Measurements from ENCODE around the gene EML4.

Gene EML4

DNA sequence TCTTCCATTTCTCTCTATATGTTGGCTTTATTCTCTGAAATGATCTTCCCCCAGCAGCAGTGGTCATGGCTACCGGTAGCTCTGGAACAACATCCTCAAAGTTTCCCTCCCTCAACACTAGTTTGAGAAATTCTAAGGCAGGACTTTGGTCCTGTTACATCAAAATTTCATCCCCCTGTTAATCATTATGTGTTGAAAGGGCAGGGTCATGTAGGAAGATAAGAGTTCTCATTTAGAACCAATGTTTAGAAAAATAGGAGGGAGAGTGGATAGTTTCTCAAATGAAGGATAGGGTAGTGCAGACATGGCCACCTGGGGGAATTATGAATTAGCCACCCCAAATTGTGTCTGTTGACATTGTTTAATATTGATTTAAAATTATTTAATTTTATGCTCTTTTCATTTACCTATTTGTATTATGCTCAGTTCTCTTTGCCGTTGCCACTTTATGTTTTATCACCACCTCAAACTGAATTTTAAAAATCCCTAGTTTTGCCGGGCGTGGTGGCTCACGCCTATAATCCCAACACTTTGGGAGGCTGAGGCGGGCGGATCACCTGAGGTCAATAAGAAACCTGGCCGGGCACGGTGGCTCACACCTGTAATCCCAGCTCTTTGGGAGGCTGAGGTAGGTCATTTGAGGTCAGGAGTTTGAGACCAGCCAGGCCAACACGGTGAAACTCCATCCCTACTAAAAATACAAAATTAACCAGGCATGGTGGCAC, 22.3 kb downstream of the EML4 start:
- no peaks in the 10 kb centered on the region for H3K27me3 ChIP-seq (ENCODE audit: control insufficient read depth, insufficient read depth, low read length)
- no peaks in the 10 kb centered on the region for H3K36me3 ChIP-seq (ENCODE audit: control insufficient read depth, insufficient read depth, low read length)
- H3K79me2 ChIP-seq = peaks cover 36% of the 10 kb centered on the region
- TF ChIP-seq, protein P1, sequence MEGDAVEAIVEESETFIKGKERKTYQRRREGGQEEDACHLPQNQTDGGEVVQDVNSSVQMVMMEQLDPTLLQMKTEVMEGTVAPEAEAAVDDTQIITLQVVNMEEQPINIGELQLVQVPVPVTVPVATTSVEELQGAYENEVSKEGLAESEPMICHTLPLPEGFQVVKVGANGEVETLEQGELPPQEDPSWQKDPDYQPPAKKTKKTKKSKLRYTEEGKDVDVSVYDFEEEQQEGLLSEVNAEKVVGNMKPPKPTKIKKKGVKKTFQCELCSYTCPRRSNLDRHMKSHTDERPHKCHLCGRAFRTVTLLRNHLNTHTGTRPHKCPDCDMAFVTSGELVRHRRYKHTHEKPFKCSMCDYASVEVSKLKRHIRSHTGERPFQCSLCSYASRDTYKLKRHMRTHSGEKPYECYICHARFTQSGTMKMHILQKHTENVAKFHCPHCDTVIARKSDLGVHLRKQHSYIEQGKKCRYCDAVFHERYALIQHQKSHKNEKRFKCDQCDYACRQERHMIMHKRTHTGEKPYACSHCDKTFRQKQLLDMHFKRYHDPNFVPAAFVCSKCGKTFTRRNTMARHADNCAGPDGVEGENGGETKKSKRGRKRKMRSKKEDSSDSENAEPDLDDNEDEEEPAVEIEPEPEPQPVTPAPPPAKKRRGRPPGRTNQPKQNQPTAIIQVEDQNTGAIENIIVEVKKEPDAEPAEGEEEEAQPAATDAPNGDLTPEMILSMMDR (IDR thresholded peaks at IDR 0.05) = no peak
- H3K9me3 ChIP-seq (ENCODE audit: control insufficient read depth, low read length) = no peaks in the 10 kb centered on the region
- no peak overlapping the region for H3K4me2 ChIP-seq (ENCODE audit: low read length)
- no peak overlapping the region for H3K4me3 ChIP-seq (ENCODE audit: low read depth, low read length)
- no peak overlapping the region for H2AFZ ChIP-seq
- no peak overlapping the region for H3K9ac ChIP-seq
- H3K27ac ChIP-seq = no peak overlapping the region
- peaks cover 10% of the 10 kb centered on the region for H3K4me1 ChIP-seq

DNA sequence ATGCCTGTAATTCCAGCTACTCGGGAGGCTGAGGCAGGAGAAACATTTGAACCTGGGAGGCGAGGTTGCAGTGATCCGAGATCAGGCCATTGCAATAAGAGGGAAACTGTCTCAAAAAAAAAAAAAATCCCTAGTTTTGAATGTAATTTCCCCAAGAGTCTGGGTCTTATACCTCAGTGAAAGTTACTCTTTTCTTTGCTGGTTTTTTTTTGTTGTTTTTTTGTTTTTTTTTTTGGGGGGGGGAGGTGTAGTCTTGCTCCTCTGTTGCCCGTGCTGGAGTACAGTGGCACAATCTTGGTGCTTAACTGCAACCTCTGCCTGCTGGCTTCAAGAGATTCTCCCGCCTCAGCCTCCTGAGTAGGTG, 22.8 kb downstream of the EML4 start:
- no peak overlapping the region for H3K27ac ChIP-seq
- H3K27me3 ChIP-seq (ENCODE audit: control insufficient read depth, insufficient read depth, low read length) = no peaks in the 10 kb centered on the region
- H3K79me2 ChIP-seq = peaks cover 39% of the 10 kb centered on the region
- H3K9ac ChIP-seq = no peak overlapping the region
- H3K4me2 ChIP-seq (ENCODE audit: low read length) = no peak overlapping the region
- no peak overlapping the region for H2AFZ ChIP-seq
- H3K4me1 ChIP-seq = peaks cover 14% of the 10 kb centered on the region
- H3K9me3 ChIP-seq (ENCODE audit: control insufficient read depth, low read length) = no peaks in the 10 kb centered on the region
- TF ChIP-seq, protein P1 (IDR thresholded peaks at IDR 0.05) = no peak
- no peaks in the 10 kb centered on the region for H3K36me3 ChIP-seq (ENCODE audit: control insufficient read depth, insufficient read depth, low read length)
- H3K4me3 ChIP-seq (ENCODE audit: low read depth, low read length) = no peak overlapping the region

DNA sequence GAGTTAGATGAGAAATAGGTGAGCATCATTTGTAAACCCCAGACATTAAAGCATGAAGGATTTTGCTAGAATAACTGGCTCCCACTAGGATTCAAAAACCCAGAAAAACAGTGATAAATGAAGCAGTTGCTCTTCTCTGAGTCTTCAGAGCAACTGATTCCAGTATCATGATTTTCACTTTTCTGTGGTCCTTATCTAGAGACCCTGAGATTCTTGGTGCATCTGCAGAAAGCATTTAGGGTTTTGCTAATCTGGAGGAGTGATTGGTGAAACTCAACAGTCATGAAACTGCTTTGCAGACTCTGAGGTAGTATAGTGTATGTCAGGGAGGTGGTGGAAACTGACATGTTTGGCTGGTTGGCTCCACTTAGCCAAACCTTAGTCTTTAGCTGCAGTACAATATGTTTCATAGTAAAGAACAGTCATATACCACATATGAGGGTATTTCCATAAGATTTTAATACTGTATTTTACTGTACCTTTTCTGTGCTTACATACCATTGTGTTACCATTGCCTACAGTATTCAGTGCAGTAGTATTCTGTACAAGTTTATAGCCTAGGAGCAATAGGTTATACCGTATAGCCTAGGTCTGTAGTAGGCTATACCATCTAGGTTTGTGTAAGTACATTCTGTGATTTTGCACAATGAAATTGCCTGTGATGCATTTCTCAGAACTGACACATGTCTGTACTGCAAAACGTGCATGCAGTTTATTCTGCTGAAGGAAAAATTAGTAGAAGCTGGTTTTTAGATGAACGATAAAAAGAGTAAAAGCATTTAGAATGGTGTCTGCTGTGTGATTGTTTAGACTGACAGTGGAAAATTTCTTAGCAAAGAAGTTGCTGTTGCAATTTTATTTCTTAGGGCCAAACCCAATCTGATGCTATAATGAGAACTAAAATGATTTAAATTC, 23.8 kb downstream of the EML4 start:
- TF ChIP-seq, protein P1 (IDR thresholded peaks at IDR 0.05) = no peak
- H3K4me1 ChIP-seq = peaks cover 16% of the 10 kb centered on the region
- no peak overlapping the region for H3K9ac ChIP-seq
- peaks cover 42% of the 10 kb centered on the region for H3K79me2 ChIP-seq
- H3K9me3 ChIP-seq (ENCODE audit: control insufficient read depth, low read length) = no peaks in the 10 kb centered on the region
- H3K4me3 ChIP-seq (ENCODE audit: low read depth, low read length) = no peak overlapping the region
- H2AFZ ChIP-seq = no peak overlapping the region
- no peaks in the 10 kb centered on the region for H3K27me3 ChIP-seq (ENCODE audit: control insufficient read depth, insufficient read depth, low read length)
- no peak overlapping the region for H3K4me2 ChIP-seq (ENCODE audit: low read length)
- peak overlapping the region; percentile 8 for H3K27ac ChIP-seq
- no peaks in the 10 kb centered on the region for H3K36me3 ChIP-seq (ENCODE audit: control insufficient read depth, insufficient read depth, low read length)

DNA sequence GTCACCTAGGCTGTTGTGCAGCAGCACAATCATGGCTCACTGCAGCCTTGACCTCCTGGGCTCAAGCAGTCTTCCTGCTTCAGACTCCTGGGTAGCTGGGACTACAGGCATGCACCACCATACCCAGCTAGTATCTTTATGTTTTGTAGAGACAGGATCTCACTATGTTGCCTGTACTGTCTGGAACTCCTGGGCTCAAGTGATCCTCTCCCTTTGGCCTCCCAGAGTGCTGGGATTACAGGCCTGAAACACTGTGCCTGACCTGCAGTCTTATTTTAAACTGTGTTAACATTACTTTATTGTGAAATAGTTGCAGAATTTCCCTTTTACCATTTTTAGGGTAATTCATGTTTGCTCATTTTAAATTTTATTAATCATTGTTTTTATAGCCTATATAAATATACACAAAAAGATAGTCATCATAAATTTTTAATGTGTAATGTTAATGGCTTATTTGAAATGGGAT, 24.6 kb downstream of the EML4 start:
- Histone ChIP-seq H3K36me3 (ENCODE audit: control insufficient read depth, insufficient read depth, low read length) (no peaks in the 10 kb centered on the region), H3K27me3 (ENCODE audit: control insufficient read depth, insufficient read depth, low read length) (no peaks in the 10 kb centered on the region), H3K79me2 (peaks cover 44% of the 10 kb centered on the region), H3K9me3 (ENCODE audit: control insufficient read depth, low read length) (no peaks in the 10 kb centered on the region), H2AFZ (no peak overlapping the region), H3K9ac (no peak overlapping the region), H3K27ac (no peak overlapping the region), H3K4me2 (ENCODE audit: low read length) (no peak overlapping the region), H3K4me1 (peaks cover 16% of the 10 kb centered on the region), H3K4me3 (ENCODE audit: low read depth, low read length) (no peak overlapping the region)
- TF ChIP-seq, protein P1 (IDR thresholded peaks at IDR 0.05) = no peak
